B cell (primary cell): ENCODE data around the gene ZDHHC7. TPM values are rescaled to one million over a fixed set of nuclear protein-coding genes. Genes with fewer than 3 reads are reported as not detected.

Source experiments
- ATAC-seq: fragments of 200-7000 bp; cut with Tn5 transposase; one replicate; pipeline ENCODE4 v1.10.0; 2021; ENCODE audit warnings: low read depth, mild to moderate bottlenecking, moderate number of reproducible peaks, moderate library complexity
- CTCF ChIA-PET: fragments of 350-600 bp; sonication (Branson Sonifier 250); formaldehyde crosslinking; loops from one replicate; lab custom pipeline; 2021; ENCODE audit warnings: antibody characterized with exemption, inconsistent platforms; lab: Charles Lee
- POLR2A ChIA-PET: fragments of 350-600 bp; sonication (Branson Sonifier 250); formaldehyde crosslinking; loops from one replicate; lab custom pipeline; 2021; ENCODE audit warnings: antibody characterized with exemption; lab: Charles Lee
- DNase-seq: peaks from one replicate; pipeline ENCODE4 v3.0.0; 2013
- H2AFZ ChIP-seq: 2 replicates; pipeline ENCODE4 v1.6.1; 2012; ENCODE audit warnings: mild to moderate bottlenecking, low read depth, low read length; ENCODE audit not compliant: insufficient read depth, poor library complexity, severe bottlenecking
- H3K27ac ChIP-seq, 2 donors: 1 replicate in 1 of 2; 2 replicates in 1 of 2; pipeline ENCODE4 v1.5.1; 2012 to 2013; ENCODE audit warnings: low read length in 2 of 2, mild to moderate bottlenecking in 2 of 2, moderate library complexity in 1 of 2
- H3K27me3 ChIP-seq, 4 experiments: fragments of 200-600 bp in 1 of 4; sonication (generic) in 1 of 4; replicated peaks in 1 of 4; 1 replicate in 2 of 4; 2 replicates in 2 of 4; pipeline versions ENCODE4 v1.6.1 to v1.7.0; 2013 to 2016; ENCODE audit warnings: low read length in 3 of 4, mild to moderate bottlenecking in 2 of 4, mixed read lengths in 1 of 4, moderate library complexity in 1 of 4; ENCODE audit not compliant: insufficient read depth in 4 of 4, control insufficient read depth in 3 of 4; ENCODE audit errors: control extremely low read depth in 1 of 4
- H3K36me3 ChIP-seq, 2 experiments: replicated peaks in 1 of 2; 1 replicate in 1 of 2; 2 replicates in 1 of 2; pipeline versions ENCODE4 v1.6.1 to v1.7.1; 2013; ENCODE audit warnings: low read length in 1 of 2; ENCODE audit not compliant: insufficient read depth in 2 of 2, control insufficient read depth in 1 of 2; ENCODE audit errors: control extremely low read depth in 1 of 2, extremely low read depth in 1 of 2
- H3K4me1 ChIP-seq, 2 donors: fragments of 200-600 bp in 1 of 2; sonication (generic) in 1 of 2; 1 replicate in 1 of 2; 2 replicates in 1 of 2; pipeline versions ENCODE4 v1.5.1 to v1.6.1; 2013 to 2017; ENCODE audit warnings: low read length in 2 of 2; ENCODE audit not compliant: control insufficient read depth in 2 of 2, insufficient read depth in 2 of 2
- H3K4me2 ChIP-seq: replicated peaks from 2 replicates; pipeline ENCODE3; 2012; ENCODE audit warnings: mild to moderate bottlenecking, low read depth, low read length; ENCODE audit not compliant: poor library complexity, severe bottlenecking
- H3K4me3 ChIP-seq, 5 experiments: fragments of 200-600 bp in 1 of 5; sonication (generic) in 1 of 5; 1 replicate in 3 of 5; 2 replicates in 2 of 5; pipeline versions ENCODE4 v1.5.1 to v1.7.0; 2011 to 2016; ENCODE audit warnings: low read length in 4 of 5, mild to moderate bottlenecking in 4 of 5, low read depth in 2 of 5, control low read depth in 1 of 5, moderate library complexity in 1 of 5; ENCODE audit not compliant: insufficient read depth in 1 of 5; ENCODE audit errors: control extremely low read depth in 1 of 5, extremely low read depth in 1 of 5
- H3K79me2 ChIP-seq: fragments of 200-600 bp; sonication (generic); one replicate; pipeline ENCODE4 v1.6.0; 2016; ENCODE audit warnings: low read length; ENCODE audit not compliant: control insufficient read depth, insufficient read depth
- H3K9ac ChIP-seq: fragments of 200-600 bp; sonication (generic); 2 replicates; pipeline ENCODE4 v1.6.1; 2017; ENCODE audit warnings: mild to moderate bottlenecking, low read length, moderate library complexity
- H3K9me3 ChIP-seq, 3 donors: one replicate each; pipeline versions ENCODE4 v1.6.1 to v1.7.1; 2013; ENCODE audit warnings: low read length in 2 of 3; ENCODE audit not compliant: control insufficient read depth in 2 of 3, insufficient read depth in 1 of 3; ENCODE audit errors: control extremely low read depth in 1 of 3
- H4K20me1 ChIP-seq: 2 replicates; pipeline ENCODE4 v1.6.0; 2012; ENCODE audit warnings: mild to moderate bottlenecking, low read length; ENCODE audit not compliant: insufficient read depth, control insufficient read depth, poor library complexity, severe bottlenecking
- H3K27ac Mint-ChIP-seq: one replicate; pipeline ENCODE4 v1.8.0; 2021; ENCODE audit warnings: mixed read lengths
- H3K27me3 Mint-ChIP-seq: one replicate; pipeline ENCODE4 v1.8.0; 2021; ENCODE audit warnings: mixed read lengths
- H3K4me1 Mint-ChIP-seq: one replicate; pipeline ENCODE4 v1.8.0; 2021; ENCODE audit warnings: mixed read lengths
- H3K4me3 Mint-ChIP-seq: one replicate; pipeline ENCODE4 v1.8.0; 2021; ENCODE audit warnings: mixed read lengths
- H3K9me3 Mint-ChIP-seq: one replicate; pipeline ENCODE4 v1.8.0; 2022; ENCODE audit warnings: mixed read lengths; ENCODE audit not compliant: insufficient read depth
- CTCF ChIP-seq: fragments of 200-600 bp; IDR thresholded peaks from one replicate; pipeline ENCODE4 v1.8.0; 2022; ENCODE audit warnings: antibody characterized with exemption, mild to moderate bottlenecking
- EZH2 ChIP-seq: IDR thresholded peaks from 2 replicates; pipeline ENCODE4 v1.6.1; 2012; ENCODE audit warnings: borderline replicate concordance, low read depth, mild to moderate bottlenecking, moderate library complexity, low read length; ENCODE audit not compliant: insufficient read depth, poor library complexity, severe bottlenecking
- WGBS: methylation state at CpG from one replicate; pipeline ENCODE4 v1.1.5; 2013; ENCODE audit warnings: missing lambda C conversion rate; ENCODE audit not compliant: insufficient coverage; 5-methylcytosine and 5-hydroxymethylcytosine counted together
- intact Hi-C: fragments of 100-400 bp; cut with micrococcal nuclease; formaldehyde crosslinking; loops from one replicate; pipeline ENCODE4 v1.10.0; 2022
- polyA plus RNA-seq: library from polyadenylated mRNA; depleted of rRNA; stranded (reverse); fragments of >200 nt; gene quantifications from 2 replicates; pipeline ENCODE4 v1.2.3, GENCODE V29; 2012
- total RNA-seq, 2 donors: library from RNA; stranded (reverse); fragments of 120-200 nt in 1 of 2; gene quantifications; 1 replicate in 1 of 2; 2 replicates in 1 of 2; pipeline versions ENCODE4 v1.2.3 to v1.2.4, GENCODE V29; 2013 to 2022

ZDHHC7 gene
- total and polyA plus RNA-seq, 2 donors (not counting 1 experiment from before 2014, with no cell fraction given): 25.2 to 36.1 TPM

- Histone ChIP-seq H3K9me3 (no peaks in the 10 kb centered on the region), H3K27me3 (peaks cover 0 to 6% (median 2%) of the 10 kb centered on the region in 4 experiments), H2AFZ (peak overlapping the region; percentile 93), H3K79me2 (no peaks in the 10 kb centered on the region), H3K4me2 (peak overlapping the region; percentile 93), H3K9ac (peak overlapping the region; percentile 80), H3K4me1 (peaks cover 28 to 33% of the 10 kb centered on the region in 2 donors), H3K36me3 (no peaks in the 10 kb centered on the region), H3K4me3 (peak overlapping the region in 3 of 5 experiments; percentile 24 to 84 (median 68)), H4K20me1 (no peaks in the 10 kb centered on the region), H3K27ac (no peak overlapping the region)
- CTCF ChIA-PET: interaction anchor here (0.7 to 3.4 kb wide), 4 partner anchors 17 to 58 kb away, joined by 3 to 22 read pairs (median 4); partner anchors contain the start of gene ZDHHC7
- Mint-ChIP-seq H3K9me3 (no peaks in the 10 kb centered on the region), H3K27me3 (peaks cover 13% of the 10 kb centered on the region), H3K4me3 (peak overlapping the region; percentile 86), H3K4me1 (peaks cover 42% of the 10 kb centered on the region), H3K27ac (peak overlapping the region; percentile 76)
- 66% methylated on average over 8 of the region's 17 CpGs for WGBS
- POLR2A ChIA-PET: interaction anchor here (0.7 kb wide), 1 partner anchor 52 kb away, joined by 4 read pairs; no protein-coding TSS in a partner anchor
- no peak for TF ChIP-seq EZH2
- no peak for TF ChIP-seq CTCF
- ATAC-seq (peak; percentile 12), DNase-seq (peak; percentile 59)
- intact Hi-C loops: loop anchor here (2.0 to 5.0 kb wide), 3 partner anchors 26 to 1222 kb away; partner anchors contain the start of gene HSBP1
Observed at GRCh38 chr16:85028685-85029407, 17.5 kb upstream of the ZDHHC7 start.
